Neural cell (in vitro differentiated cells): ENCODE measurements around the gene PSMB7. TPM values are rescaled to one million over a fixed set of nuclear protein-coding genes. Genes with fewer than 3 reads are reported as not detected.

Source experiments
- H2AFZ ChIP-seq: fragments of 200-600, 300-800 bp; sonication (generic), shearing (Covaris generic); 2 replicates; pipeline ENCODE4 v1.6.0; 2014; ENCODE audit warnings: low read depth, mild to moderate bottlenecking, antibody characterized with exemption, low read length, moderate library complexity
- H3F3A ChIP-seq: fragments of 200-600 bp; shearing (Covaris generic); 2 replicates; pipeline ENCODE4 v1.6.1; 2016; ENCODE audit warnings: mild to moderate bottlenecking, moderate library complexity, mixed read lengths, antibody characterized with exemption, low read length; ENCODE audit not compliant: insufficient read depth, poor library complexity, severe bottlenecking
- H3K27ac ChIP-seq: fragments of 200-600, 300-800 bp; sonication (generic), shearing (Covaris generic); 2 replicates; pipeline ENCODE4 v1.5.1; 2014; ENCODE audit warnings: mild to moderate bottlenecking, low read length, moderate library complexity
- H3K27me3 ChIP-seq: fragments of 300-800, 200-600 bp; sonication (generic), shearing (Covaris generic); 2 replicates; pipeline ENCODE4 v1.6.0; 2014; ENCODE audit warnings: mild to moderate bottlenecking, low read depth, low read length, moderate library complexity; ENCODE audit not compliant: insufficient read depth
- H3K36me3 ChIP-seq: fragments of 300-800, 200-600 bp; sonication (generic), shearing (Covaris generic); 2 replicates; pipeline ENCODE4 v1.5.1; 2014; ENCODE audit warnings: mild to moderate bottlenecking, antibody characterized with exemption, low read length, moderate library complexity; ENCODE audit not compliant: insufficient read depth
- H3K4me2 ChIP-seq: fragments of 300-800, 200-600 bp; sonication (generic), shearing (Covaris generic); 2 replicates; pipeline ENCODE4 v1.6.0; 2014; ENCODE audit warnings: mild to moderate bottlenecking, low read length
- H3K4me3 ChIP-seq: fragments of 300-800, 200-600 bp; sonication (generic), shearing (Covaris generic); 2 replicates; pipeline ENCODE4 v1.5.1; 2014; ENCODE audit warnings: mild to moderate bottlenecking, low read length, moderate library complexity
- H3K79me2 ChIP-seq: fragments of 200-600 bp; shearing (Covaris generic); replicated peaks from 2 replicates; pipeline ENCODE4 v1.6.0; 2014; ENCODE audit warnings: mild to moderate bottlenecking, low read length, moderate library complexity; ENCODE audit not compliant: insufficient read depth
- H3K9ac ChIP-seq: fragments of 300-800, 200-600 bp; sonication (generic), shearing (Covaris generic); 2 replicates; pipeline ENCODE4 v1.6.1; 2016; ENCODE audit warnings: mild to moderate bottlenecking, low read length, mixed read lengths
- H3K9me2 ChIP-seq: fragments of 200-600 bp; shearing (Covaris generic); 2 replicates; pipeline ENCODE4 v1.6.1; 2016; ENCODE audit warnings: mild to moderate bottlenecking, low read length, mixed read lengths; ENCODE audit not compliant: insufficient read depth
- H3K9me3 ChIP-seq: fragments of 200-600, 300-800 bp; sonication (generic), shearing (Covaris generic); 2 replicates; pipeline ENCODE4 v1.6.1; 2016; ENCODE audit warnings: mild to moderate bottlenecking, mixed run types, low read length, moderate library complexity, mixed read lengths
- H4K20me1 ChIP-seq: fragments of 200-600 bp; shearing (Covaris generic); 2 replicates; pipeline ENCODE4 v1.6.1; 2016; ENCODE audit warnings: mild to moderate bottlenecking, mixed run types; ENCODE audit not compliant: insufficient read depth
- EP300 ChIP-seq: fragments of 450-650 bp; conservative IDR thresholded peaks from 2 replicates; pipeline ENCODE4 v1.6.1; 2014; ENCODE audit warnings: antibody characterized with exemption, mild to moderate bottlenecking, moderate library complexity; ENCODE audit not compliant: poor library complexity, severe bottlenecking
- EZH2 ChIP-seq: fragments of 200-600, 300-800 bp; shearing (Covaris generic), sonication (generic); IDR thresholded peaks from 2 replicates; pipeline ENCODE4 v1.6.1; 2014; ENCODE audit warnings: antibody characterized with exemption, low read length, borderline replicate concordance, mild to moderate bottlenecking; ENCODE audit not compliant: insufficient read depth, poor library complexity, severe bottlenecking
- MXI1 ChIP-seq: fragments of 450-650 bp; conservative IDR thresholded peaks from 2 replicates; pipeline ENCODE4 v1.6.1; 2014; ENCODE audit warnings: antibody characterized with exemption, mild to moderate bottlenecking; ENCODE audit not compliant: poor library complexity, severe bottlenecking
- POLR2AphosphoS5 ChIP-seq: IDR thresholded peaks from 2 replicates; pipeline ENCODE4 v1.6.1; 2012
- RAD21 ChIP-seq: fragments of 450-650 bp; conservative IDR thresholded peaks from 2 replicates; pipeline ENCODE4 v1.6.1; 2014; ENCODE audit warnings: antibody characterized with exemption, mild to moderate bottlenecking, moderate library complexity
- SMC3 ChIP-seq: fragments of 450-650 bp; conservative IDR thresholded peaks from 2 replicates; pipeline ENCODE4 v1.6.1; 2014; ENCODE audit warnings: antibody characterized with exemption, mild to moderate bottlenecking, moderate library complexity; ENCODE audit not compliant: poor library complexity
- TAF1 ChIP-seq: IDR thresholded peaks from 2 replicates; pipeline ENCODE4 v1.6.1; 2012; ENCODE audit warnings: low read depth
- polyA plus RNA-seq: library from polyadenylated mRNA; depleted of rRNA; stranded (reverse); fragments of >200 nt; gene quantifications from 2 replicates; pipeline ENCODE4 v1.2.3, GENCODE V29; 2014
- TF ChIP-seq, protein P1 (sequence below): fragments of 450-650 bp; IDR thresholded peaks from 2 replicates; pipeline ENCODE4 v1.5.1; 2014; ENCODE audit warnings: antibody characterized with exemption, mild to moderate bottlenecking, moderate library complexity; ENCODE audit not compliant: poor library complexity, severe bottlenecking
- TF ChIP-seq, protein P2 (sequence below): IDR thresholded peaks from 2 replicates; pipeline ENCODE4 v1.6.1; 2012; ENCODE audit warnings: borderline replicate concordance

The PSMB7 gene
- polyA plus RNA-seq, 1 donor from 2014 or later, result 363 TPM

- Histone ChIP-seq H3K27me3 (no peaks in the 10 kb centered on the region), H3K9me2 (no peaks in the 10 kb centered on the region), H3K4me3 (peak overlapping the region; percentile 21), H4K20me1 (no peaks in the 10 kb centered on the region), H3K27ac (no peak overlapping the region), H3F3A (no peaks in the 10 kb centered on the region), H2AFZ (no peak overlapping the region), H3K36me3 (no peaks in the 10 kb centered on the region), H3K9ac (peak overlapping the region; percentile 31), H3K4me2 (no peak overlapping the region), H3K79me2 (peaks cover 10% of the 10 kb centered on the region), H3K9me3 (no peaks in the 10 kb centered on the region)
- TF ChIP-seq TAF1 (no peak), EP300 (no peak), MXI1 (no peak), EZH2 (no peak), RAD21 (no peak), POLR2AphosphoS5 (no peak), SMC3 (no peak)
- TF ChIP-seq, protein P1, sequence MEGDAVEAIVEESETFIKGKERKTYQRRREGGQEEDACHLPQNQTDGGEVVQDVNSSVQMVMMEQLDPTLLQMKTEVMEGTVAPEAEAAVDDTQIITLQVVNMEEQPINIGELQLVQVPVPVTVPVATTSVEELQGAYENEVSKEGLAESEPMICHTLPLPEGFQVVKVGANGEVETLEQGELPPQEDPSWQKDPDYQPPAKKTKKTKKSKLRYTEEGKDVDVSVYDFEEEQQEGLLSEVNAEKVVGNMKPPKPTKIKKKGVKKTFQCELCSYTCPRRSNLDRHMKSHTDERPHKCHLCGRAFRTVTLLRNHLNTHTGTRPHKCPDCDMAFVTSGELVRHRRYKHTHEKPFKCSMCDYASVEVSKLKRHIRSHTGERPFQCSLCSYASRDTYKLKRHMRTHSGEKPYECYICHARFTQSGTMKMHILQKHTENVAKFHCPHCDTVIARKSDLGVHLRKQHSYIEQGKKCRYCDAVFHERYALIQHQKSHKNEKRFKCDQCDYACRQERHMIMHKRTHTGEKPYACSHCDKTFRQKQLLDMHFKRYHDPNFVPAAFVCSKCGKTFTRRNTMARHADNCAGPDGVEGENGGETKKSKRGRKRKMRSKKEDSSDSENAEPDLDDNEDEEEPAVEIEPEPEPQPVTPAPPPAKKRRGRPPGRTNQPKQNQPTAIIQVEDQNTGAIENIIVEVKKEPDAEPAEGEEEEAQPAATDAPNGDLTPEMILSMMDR, result no peak
- TF ChIP-seq, protein P2, sequence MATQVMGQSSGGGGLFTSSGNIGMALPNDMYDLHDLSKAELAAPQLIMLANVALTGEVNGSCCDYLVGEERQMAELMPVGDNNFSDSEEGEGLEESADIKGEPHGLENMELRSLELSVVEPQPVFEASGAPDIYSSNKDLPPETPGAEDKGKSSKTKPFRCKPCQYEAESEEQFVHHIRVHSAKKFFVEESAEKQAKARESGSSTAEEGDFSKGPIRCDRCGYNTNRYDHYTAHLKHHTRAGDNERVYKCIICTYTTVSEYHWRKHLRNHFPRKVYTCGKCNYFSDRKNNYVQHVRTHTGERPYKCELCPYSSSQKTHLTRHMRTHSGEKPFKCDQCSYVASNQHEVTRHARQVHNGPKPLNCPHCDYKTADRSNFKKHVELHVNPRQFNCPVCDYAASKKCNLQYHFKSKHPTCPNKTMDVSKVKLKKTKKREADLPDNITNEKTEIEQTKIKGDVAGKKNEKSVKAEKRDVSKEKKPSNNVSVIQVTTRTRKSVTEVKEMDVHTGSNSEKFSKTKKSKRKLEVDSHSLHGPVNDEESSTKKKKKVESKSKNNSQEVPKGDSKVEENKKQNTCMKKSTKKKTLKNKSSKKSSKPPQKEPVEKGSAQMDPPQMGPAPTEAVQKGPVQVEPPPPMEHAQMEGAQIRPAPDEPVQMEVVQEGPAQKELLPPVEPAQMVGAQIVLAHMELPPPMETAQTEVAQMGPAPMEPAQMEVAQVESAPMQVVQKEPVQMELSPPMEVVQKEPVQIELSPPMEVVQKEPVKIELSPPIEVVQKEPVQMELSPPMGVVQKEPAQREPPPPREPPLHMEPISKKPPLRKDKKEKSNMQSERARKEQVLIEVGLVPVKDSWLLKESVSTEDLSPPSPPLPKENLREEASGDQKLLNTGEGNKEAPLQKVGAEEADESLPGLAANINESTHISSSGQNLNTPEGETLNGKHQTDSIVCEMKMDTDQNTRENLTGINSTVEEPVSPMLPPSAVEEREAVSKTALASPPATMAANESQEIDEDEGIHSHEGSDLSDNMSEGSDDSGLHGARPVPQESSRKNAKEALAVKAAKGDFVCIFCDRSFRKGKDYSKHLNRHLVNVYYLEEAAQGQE, result no peak
Observed at GRCh38 chr9:124399323-124399967, 15.8 kb downstream of the PSMB7 start.

DNA sequence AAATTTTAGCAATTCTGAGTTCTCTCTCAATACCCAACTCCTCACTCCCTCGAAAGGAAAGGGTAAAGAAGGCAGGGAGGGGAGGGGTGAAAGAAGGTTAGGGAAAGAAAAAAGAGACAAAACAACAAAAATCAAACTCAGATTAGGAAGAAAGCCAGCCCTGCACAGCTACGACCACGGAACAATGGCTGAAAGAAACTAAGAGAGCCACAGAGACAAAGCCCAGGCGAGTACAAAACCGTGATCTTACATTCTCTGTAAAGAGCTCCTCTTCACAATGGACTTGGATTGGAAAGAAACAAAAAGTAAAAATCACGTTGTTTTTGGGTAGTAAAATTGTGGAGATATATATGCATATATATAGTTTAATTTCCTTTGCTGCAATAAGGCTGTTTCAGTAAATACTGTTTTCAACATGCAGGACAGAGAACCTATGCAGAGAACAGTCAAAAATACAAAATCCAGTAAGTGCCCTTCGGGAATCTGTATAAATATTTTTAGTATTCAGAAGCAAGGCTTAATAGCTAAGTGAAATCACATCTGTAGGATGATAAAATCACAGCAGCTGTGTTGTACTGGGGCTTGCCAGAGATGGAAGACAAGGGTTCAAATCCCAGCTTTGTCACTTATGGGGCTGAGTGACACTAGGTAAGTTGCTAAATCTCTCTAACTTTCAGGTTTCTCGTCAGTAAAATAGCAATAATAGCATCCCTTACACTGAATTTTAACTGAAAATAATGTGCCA, 16.9 kb downstream of the PSMB7 start:
- no peaks in the 10 kb centered on the region for H3K36me3 ChIP-seq
- no peaks in the 10 kb centered on the region for H3K9me2 ChIP-seq
- no peak overlapping the region for H3K4me3 ChIP-seq
- no peaks in the 10 kb centered on the region for H3F3A ChIP-seq
- H2AFZ ChIP-seq, result no peak overlapping the region
- H4K20me1 ChIP-seq, result no peaks in the 10 kb centered on the region
- no peak overlapping the region for H3K9ac ChIP-seq
- no peaks in the 10 kb centered on the region for H3K9me3 ChIP-seq
- H3K27ac ChIP-seq, result no peak overlapping the region
- H3K4me2 ChIP-seq, result no peak overlapping the region
- peaks cover 10% of the 10 kb centered on the region for H3K79me2 ChIP-seq
- H3K27me3 ChIP-seq, result no peaks in the 10 kb centered on the region
- no peak for TF ChIP-seq MXI1
- TF ChIP-seq, protein P1, result no peak
- TF ChIP-seq RAD21, result no peak
- TF ChIP-seq, protein P2, result no peak
- no peak for TF ChIP-seq TAF1
- no peak for TF ChIP-seq EZH2
- no peak for TF ChIP-seq EP300
- TF ChIP-seq SMC3, result no peak
- TF ChIP-seq POLR2AphosphoS5, result no peak
